GM21381 (cell line): Measurements from ENCODE around the gene ARHGEF28.

ENCODE experiments used
- ATAC-seq: cut with Tn5 transposase; IDR thresholded peaks from one replicate; pipeline ENCODE4 v1.9.1; 2021; ENCODE audit warnings: mild to moderate bottlenecking, moderate library complexity; ENCODE audit not compliant: unreplicated experiment

Gene ARHGEF28

GRCh38 chr5:73838901-73839300 lies 212.9 kb downstream of the ARHGEF28 start:
- no peak for ATAC-seq

GRCh38 chr5:73841641-73842040 lies 215.6 kb downstream of the ARHGEF28 start:
- no peak for ATAC-seq

GRCh38 chr5:73844165-73844564 lies 218.2 kb downstream of the ARHGEF28 start:
- no peak for ATAC-seq

- ATAC-seq: no peak
These were observed 225.6 kb downstream of the ARHGEF28 start for GRCh38 chr5:73851471-73852181.

GRCh38 chr5:73853091-73853490 lies 227.1 kb downstream of the ARHGEF28 start:
- ATAC-seq: no peak

GRCh38 chr5:73856997-73857396 lies 231.0 kb downstream of the ARHGEF28 start:
- no peak for ATAC-seq

GRCh38 chr5:73857446-73857845 lies 231.4 kb downstream of the ARHGEF28 start:
- ATAC-seq: no peak

- no peak for ATAC-seq
These were observed 232.1 kb downstream of the ARHGEF28 start for GRCh38 chr5:73858054-73858453.

- ATAC-seq: no peak
These were observed 232.8 kb downstream of the ARHGEF28 start for GRCh38 chr5:73858776-73859175.

GRCh38 chr5:73859696-73860095 lies 233.7 kb downstream of the ARHGEF28 start:
- ATAC-seq: no peak

- ATAC-seq: no peak
These were observed 235.5 kb downstream of the ARHGEF28 start for GRCh38 chr5:73861313-73861988.

- no peak for ATAC-seq
These were observed 236.8 kb downstream of the ARHGEF28 start for GRCh38 chr5:73862796-73863195.

GRCh38 chr5:73863876-73864275 lies 237.9 kb downstream of the ARHGEF28 start:
- no peak for ATAC-seq

GRCh38 chr5:73865315-73865714 lies 239.3 kb downstream of the ARHGEF28 start:
- ATAC-seq: no peak

GRCh38 chr5:73867345-73868335 lies 241.6 kb downstream of the ARHGEF28 start:
- no peak for ATAC-seq

- ATAC-seq: no peak
These were observed 257.6 kb downstream of the ARHGEF28 start for GRCh38 chr5:73883646-73884045.

GRCh38 chr5:73887688-73888087 lies 261.7 kb downstream of the ARHGEF28 start:
- no peak for ATAC-seq

GRCh38 chr5:73890569-73890968 lies 264.6 kb downstream of the ARHGEF28 start:
- no peak for ATAC-seq

- no peak for ATAC-seq
These were observed 266.2 kb downstream of the ARHGEF28 start for GRCh38 chr5:73892218-73892617.

GRCh38 chr5:73892806-73893205 lies 266.8 kb downstream of the ARHGEF28 start:
- ATAC-seq: no peak

- no peak for ATAC-seq
These were observed 267.8 kb downstream of the ARHGEF28 start for GRCh38 chr5:73893813-73894212.
